Osteoblast (primary cell): ENCODE measurements around the gene EDN3. TPM values are rescaled to one million over a fixed set of nuclear protein-coding genes. Genes with fewer than 3 reads are reported as not detected.

Experiments
- DNase-seq: peaks from one replicate; pipeline ENCODE4 v3.0.0; 2011; ENCODE audit warnings: low spot score, mixed read lengths; ENCODE audit not compliant: insufficient read length; ENCODE audit errors: missing footprints
- H2AFZ ChIP-seq: 2 replicates; pipeline ENCODE4 v1.6.0; 2011; ENCODE audit warnings: mild to moderate bottlenecking, low read length
- H3K27ac ChIP-seq: 2 replicates; pipeline ENCODE4 v1.5.1; 2011; ENCODE audit warnings: mild to moderate bottlenecking, low read depth, low read length, moderate library complexity
- H3K27me3 ChIP-seq: 2 replicates; pipeline ENCODE4 v1.6.0; 2012; ENCODE audit warnings: mild to moderate bottlenecking, control low read depth, inconsistent platforms, low read length, moderate library complexity; ENCODE audit not compliant: insufficient read depth
- H3K36me3 ChIP-seq: 2 replicates; pipeline ENCODE4 v1.5.1; 2011; ENCODE audit warnings: mild to moderate bottlenecking, low read length, control low read depth, moderate library complexity; ENCODE audit not compliant: insufficient read depth
- H3K4me1 ChIP-seq: 2 replicates; pipeline ENCODE4 v1.5.1; 2011; ENCODE audit warnings: mild to moderate bottlenecking, low read length, control low read depth, moderate library complexity; ENCODE audit not compliant: insufficient read depth
- H3K4me2 ChIP-seq: 2 replicates; pipeline ENCODE4 v1.6.0; 2011; ENCODE audit warnings: mild to moderate bottlenecking, low read length; ENCODE audit not compliant: insufficient read depth
- H3K4me3 ChIP-seq: fragments of 200-600 bp; sonication (generic); 3 replicates; pipeline ENCODE4 v1.5.1; 2012; ENCODE audit warnings: mild to moderate bottlenecking, low read length, inconsistent platforms; ENCODE audit not compliant: insufficient read depth
- H3K79me2 ChIP-seq: 2 replicates; pipeline ENCODE4 v1.6.0; 2012; ENCODE audit warnings: mild to moderate bottlenecking, low read length, control low read depth, inconsistent platforms; ENCODE audit not compliant: insufficient read depth
- H3K9me3 ChIP-seq: 2 replicates; pipeline ENCODE4 v1.5.1; 2011; ENCODE audit warnings: low read depth, low read length, control low read depth
- H4K20me1 ChIP-seq: 2 replicates; pipeline ENCODE4 v1.6.0; 2012; ENCODE audit warnings: mild to moderate bottlenecking, low read length, control low read depth; ENCODE audit not compliant: insufficient read depth
- total RNA-seq: library from RNA; depleted of rRNA; stranded (reverse); fragments of >200 nt; gene quantifications from 2 replicates; pipeline ENCODE4 v1.2.3, GENCODE V29; 2012
- TF ChIP-seq, protein P1 (sequence below): IDR thresholded peaks from 2 replicates; pipeline ENCODE4 v1.5.1; 2011; ENCODE audit warnings: mild to moderate bottlenecking, low read depth, low read length, moderate library complexity; ENCODE audit errors: extremely low read depth

The EDN3 gene, protein sequence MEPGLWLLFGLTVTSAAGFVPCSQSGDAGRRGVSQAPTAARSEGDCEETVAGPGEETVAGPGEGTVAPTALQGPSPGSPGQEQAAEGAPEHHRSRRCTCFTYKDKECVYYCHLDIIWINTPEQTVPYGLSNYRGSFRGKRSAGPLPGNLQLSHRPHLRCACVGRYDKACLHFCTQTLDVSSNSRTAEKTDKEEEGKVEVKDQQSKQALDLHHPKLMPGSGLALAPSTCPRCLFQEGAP
- not detected in 2 replicates for total RNA-seq

DNA sequence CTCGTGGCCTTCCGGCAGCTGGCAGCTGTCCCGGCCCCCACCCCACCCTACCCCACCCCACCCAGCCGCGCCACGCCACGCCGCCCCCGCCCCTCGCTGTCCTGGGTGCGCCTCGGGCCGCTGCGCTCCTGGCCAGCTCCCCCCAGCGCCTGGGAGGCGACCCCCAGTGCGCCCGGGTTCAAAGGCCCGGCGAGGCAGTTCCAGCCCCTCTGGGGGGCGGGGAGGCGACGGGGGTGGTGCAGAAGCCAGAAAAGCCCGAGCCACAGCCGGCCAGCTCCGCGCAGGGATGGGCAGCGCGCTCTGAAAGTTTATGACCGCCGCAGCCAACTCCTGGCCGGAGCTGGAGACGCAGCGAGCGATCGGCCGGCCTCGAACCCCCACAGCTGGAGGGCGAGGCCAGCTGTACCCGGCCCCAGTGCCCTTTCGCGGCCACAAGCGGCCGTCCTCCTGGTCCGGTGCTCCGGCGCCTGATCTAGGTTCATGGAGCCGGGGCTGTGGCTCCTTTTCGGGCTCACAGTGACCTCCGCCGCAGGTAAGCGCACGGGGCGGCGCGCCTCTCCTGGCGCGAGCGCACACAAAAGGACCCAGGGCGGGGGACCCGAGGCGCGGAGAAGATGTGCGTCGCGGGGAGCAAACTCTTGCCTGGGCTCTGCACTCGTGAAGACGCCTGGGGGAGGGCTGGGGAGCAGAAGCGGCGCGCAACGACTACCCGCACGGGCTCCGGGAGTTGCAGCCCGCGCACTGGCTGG is at the start of gene EDN3:
EDN3 (plus strand) TSS at position 279 of the 749 bp plus-strand sequence; CDS start at position 481, 202 bp downstream.
- Histone ChIP-seq H3K27me3 (no peaks in the 10 kb centered on the region), H3K27ac (no peak within 1 kb of the TSS), H3K9me3 (no peaks in the 10 kb centered on the region), H4K20me1 (no peaks in the 10 kb centered on the region), H3K79me2 (no peaks in the 10 kb centered on the region), H3K36me3 (no peaks in the 10 kb centered on the region), H3K4me3 (no peak within 1 kb of the TSS), H3K4me1 (no peaks in the 10 kb centered on the region), H3K4me2 (no peak within 1 kb of the TSS), H2AFZ (no peak within 1 kb of the TSS)
- TF ChIP-seq, protein P1, sequence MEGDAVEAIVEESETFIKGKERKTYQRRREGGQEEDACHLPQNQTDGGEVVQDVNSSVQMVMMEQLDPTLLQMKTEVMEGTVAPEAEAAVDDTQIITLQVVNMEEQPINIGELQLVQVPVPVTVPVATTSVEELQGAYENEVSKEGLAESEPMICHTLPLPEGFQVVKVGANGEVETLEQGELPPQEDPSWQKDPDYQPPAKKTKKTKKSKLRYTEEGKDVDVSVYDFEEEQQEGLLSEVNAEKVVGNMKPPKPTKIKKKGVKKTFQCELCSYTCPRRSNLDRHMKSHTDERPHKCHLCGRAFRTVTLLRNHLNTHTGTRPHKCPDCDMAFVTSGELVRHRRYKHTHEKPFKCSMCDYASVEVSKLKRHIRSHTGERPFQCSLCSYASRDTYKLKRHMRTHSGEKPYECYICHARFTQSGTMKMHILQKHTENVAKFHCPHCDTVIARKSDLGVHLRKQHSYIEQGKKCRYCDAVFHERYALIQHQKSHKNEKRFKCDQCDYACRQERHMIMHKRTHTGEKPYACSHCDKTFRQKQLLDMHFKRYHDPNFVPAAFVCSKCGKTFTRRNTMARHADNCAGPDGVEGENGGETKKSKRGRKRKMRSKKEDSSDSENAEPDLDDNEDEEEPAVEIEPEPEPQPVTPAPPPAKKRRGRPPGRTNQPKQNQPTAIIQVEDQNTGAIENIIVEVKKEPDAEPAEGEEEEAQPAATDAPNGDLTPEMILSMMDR, result no peak
- no peak for DNase-seq

DNA sequence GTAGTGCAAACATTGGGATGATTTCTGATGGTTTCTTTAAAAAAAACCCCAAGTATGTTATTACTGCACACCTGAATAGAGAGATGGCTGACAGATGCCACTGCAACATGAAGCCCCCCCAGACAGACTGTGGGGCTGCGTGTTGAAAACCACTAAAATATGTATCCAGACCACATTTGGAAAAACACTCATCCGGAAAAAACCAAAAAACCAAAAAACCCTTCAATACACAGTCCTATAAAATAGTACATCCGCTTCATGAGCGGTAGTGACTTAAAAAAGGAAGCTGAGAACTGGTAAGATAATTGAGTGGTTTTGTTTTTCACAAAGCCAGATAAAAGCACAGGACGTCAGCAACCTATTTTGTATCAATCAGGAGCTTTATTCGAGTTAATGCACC is 47.1 kb upstream of the EDN3 start:
- TF ChIP-seq, protein P1, result no peak
- H3K27me3 ChIP-seq, result no peaks in the 10 kb centered on the region
- H3K4me2 ChIP-seq, result no peak overlapping the region
- DNase-seq, result no peak
- no peaks in the 10 kb centered on the region for H3K4me1 ChIP-seq
- no peaks in the 10 kb centered on the region for H3K79me2 ChIP-seq
- no peak overlapping the region for H2AFZ ChIP-seq
- no peaks in the 10 kb centered on the region for H3K9me3 ChIP-seq
- H3K36me3 ChIP-seq, result no peaks in the 10 kb centered on the region
- H3K27ac ChIP-seq, result no peak overlapping the region
- no peak overlapping the region for H3K4me3 ChIP-seq
- H4K20me1 ChIP-seq, result no peaks in the 10 kb centered on the region

DNA sequence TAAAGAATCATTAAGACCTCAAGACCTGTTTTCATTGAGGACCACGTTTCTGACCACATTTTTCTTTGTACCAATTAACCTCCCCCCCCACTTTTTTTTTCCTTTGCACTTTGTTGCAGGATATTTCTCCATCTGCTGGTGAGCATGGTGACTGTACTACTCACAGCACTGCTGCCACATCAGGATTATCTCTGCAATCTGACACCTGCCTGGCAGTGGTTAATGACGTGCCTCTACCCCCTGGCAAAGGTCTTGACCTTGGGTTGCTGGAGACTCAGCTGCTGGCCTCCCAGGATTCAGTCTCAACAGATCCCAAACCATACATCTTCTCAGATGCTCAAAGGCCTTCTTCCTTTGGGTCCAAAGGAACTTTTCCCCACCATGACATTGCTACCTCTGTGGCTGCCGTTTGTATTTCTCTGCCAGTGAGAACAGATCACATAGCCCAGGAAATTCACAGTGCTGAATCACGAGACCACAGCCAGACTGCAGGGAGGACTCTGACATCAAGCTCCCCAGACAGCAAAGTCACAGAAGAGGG is 46.6 kb upstream of the EDN3 start:
- H3K4me2 ChIP-seq, result no peak overlapping the region
- no peak overlapping the region for H2AFZ ChIP-seq
- no peaks in the 10 kb centered on the region for H4K20me1 ChIP-seq
- no peaks in the 10 kb centered on the region for H3K27me3 ChIP-seq
- H3K9me3 ChIP-seq, result no peaks in the 10 kb centered on the region
- no peaks in the 10 kb centered on the region for H3K36me3 ChIP-seq
- no peaks in the 10 kb centered on the region for H3K4me1 ChIP-seq
- no peaks in the 10 kb centered on the region for H3K79me2 ChIP-seq
- no peak overlapping the region for H3K27ac ChIP-seq
- TF ChIP-seq, protein P1, result no peak
- no peak for DNase-seq
- no peak overlapping the region for H3K4me3 ChIP-seq

DNA sequence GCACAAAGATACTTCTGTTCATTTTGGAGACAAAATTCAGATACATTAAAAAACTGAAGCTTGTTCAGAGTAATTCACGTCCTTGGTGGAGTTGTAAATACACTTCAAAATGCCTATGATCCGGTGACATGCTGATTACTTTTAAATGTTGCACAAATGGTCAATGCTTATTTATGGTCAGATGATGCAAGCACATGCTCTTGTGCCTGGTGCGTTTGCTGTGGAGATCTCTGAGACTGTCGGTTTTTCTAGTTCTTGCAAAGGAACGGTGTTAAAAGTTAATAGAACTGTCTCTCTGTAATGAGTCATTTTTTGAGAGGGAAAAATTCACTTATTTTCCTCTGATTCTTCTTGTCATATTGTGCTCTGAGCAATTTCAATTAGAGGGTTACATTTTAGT is 45.2 kb upstream of the EDN3 start:
- Histone ChIP-seq H3K36me3 (no peaks in the 10 kb centered on the region), H3K27ac (no peak overlapping the region), H4K20me1 (no peaks in the 10 kb centered on the region), H3K4me3 (no peak overlapping the region), H3K9me3 (no peaks in the 10 kb centered on the region), H3K4me1 (no peaks in the 10 kb centered on the region), H3K4me2 (no peak overlapping the region), H3K79me2 (no peaks in the 10 kb centered on the region), H3K27me3 (no peaks in the 10 kb centered on the region), H2AFZ (no peak overlapping the region)
- TF ChIP-seq, protein P1, result no peak
- DNase-seq, result no peak
